NCI-H146 treated with DMSO at 0.1 percent for 48 hours (cell line): ENCODE data around the gene C15orf39.
"Not testable (repeated sequence)": the region's sequence is repeated elsewhere in the genome, so short reads cannot be mapped to it uniquely, and the experiment has no call there.

Source experiments
- DNase-seq: peaks from one replicate; lab custom pipeline; 2025; ENCODE audit not compliant: unreplicated experiment; lab: John Stamatoyannopoulos, UW

The C15orf39 gene

GRCh38 chr15:75258620-75259343, 57.1 kb downstream of the C15orf39 start:
- not testable (repeated sequence) for DNase-seq

GRCh38 chr15:75259873-75260272, 58.2 kb downstream of the C15orf39 start:
- not testable (repeated sequence) for DNase-seq
